GM10248 (cell line): ENCODE measurements around the gene SMAD3.

Experiments
- CTCF ChIA-PET: fragments of 300-600 bp; sonication (Branson Sonifier 250); formaldehyde crosslinking; extraction: SDS; loops from one replicate; lab custom pipeline; 2021; ENCODE audit warnings: antibody characterized with exemption; lab: Yijun Ruan, JAX
- POLR2A ChIA-PET: fragments of 350-650 bp; sonication (Branson Sonifier 250); formaldehyde crosslinking; extraction: SDS; loops from one replicate; lab custom pipeline; 2020; ENCODE audit warnings: antibody characterized with exemption; lab: Yijun Ruan, JAX
- DNase-seq: peaks from one replicate; pipeline ENCODE4 v3.0.0; 2012; ENCODE audit errors: extremely low spot score
- TF ChIP-seq, protein P1 (sequence below): IDR thresholded peaks from 2 replicates; pipeline ENCODE4 v1.5.1; 2012; ENCODE audit warnings: mild to moderate bottlenecking, low read depth; ENCODE audit errors: extremely low read depth, missing control alignments, control extremely low read depth

Gene SMAD3

DNA sequence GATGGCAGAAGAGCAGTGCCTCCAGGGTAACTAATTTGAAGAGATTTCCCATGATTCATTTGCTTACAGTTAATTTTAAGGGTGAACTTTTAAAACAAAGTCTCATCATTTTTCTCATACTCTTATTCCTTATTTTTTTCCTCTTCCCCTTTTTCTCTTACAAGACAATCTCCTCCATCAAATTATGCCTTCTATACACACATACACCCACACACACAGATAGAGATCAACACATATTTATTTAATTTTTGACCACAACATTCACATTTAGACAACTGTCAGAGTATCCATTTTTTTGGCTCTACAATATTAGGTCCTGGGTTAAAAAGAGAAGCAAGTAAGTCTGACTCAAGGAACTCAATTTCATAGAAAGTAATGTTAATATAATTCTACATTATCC lies 151.5 kb downstream of the SMAD3 start:
- TF ChIP-seq, protein P1, sequence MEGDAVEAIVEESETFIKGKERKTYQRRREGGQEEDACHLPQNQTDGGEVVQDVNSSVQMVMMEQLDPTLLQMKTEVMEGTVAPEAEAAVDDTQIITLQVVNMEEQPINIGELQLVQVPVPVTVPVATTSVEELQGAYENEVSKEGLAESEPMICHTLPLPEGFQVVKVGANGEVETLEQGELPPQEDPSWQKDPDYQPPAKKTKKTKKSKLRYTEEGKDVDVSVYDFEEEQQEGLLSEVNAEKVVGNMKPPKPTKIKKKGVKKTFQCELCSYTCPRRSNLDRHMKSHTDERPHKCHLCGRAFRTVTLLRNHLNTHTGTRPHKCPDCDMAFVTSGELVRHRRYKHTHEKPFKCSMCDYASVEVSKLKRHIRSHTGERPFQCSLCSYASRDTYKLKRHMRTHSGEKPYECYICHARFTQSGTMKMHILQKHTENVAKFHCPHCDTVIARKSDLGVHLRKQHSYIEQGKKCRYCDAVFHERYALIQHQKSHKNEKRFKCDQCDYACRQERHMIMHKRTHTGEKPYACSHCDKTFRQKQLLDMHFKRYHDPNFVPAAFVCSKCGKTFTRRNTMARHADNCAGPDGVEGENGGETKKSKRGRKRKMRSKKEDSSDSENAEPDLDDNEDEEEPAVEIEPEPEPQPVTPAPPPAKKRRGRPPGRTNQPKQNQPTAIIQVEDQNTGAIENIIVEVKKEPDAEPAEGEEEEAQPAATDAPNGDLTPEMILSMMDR, result no peak
- DNase-seq, result no peak
- POLR2A ChIA-PET, result no interaction called here
- CTCF ChIA-PET, result no interaction called here

DNA sequence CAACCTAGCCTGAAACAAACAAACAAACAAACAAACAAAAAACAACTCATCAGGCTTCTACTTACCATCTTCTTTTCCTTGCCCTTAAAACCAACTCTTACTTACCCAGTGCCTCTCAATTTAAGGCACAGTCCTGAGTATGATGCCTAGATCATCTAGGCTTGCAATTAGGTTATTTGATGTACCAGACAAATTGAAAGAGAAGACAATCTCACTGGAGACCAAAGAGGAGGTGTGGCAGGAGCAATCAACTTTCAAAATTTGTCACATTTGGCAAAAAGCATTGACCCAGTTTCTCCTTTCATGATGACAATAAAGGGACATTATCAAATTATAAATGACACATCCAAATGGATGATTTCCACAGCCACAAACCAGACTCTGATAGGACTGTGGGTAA lies 153.0 kb downstream of the SMAD3 start:
- ChIA-PET POLR2A (no interaction called here), CTCF (interaction anchor here (1.1 to 1.2 kb wide), 2 partner anchors 10 to 21 kb away, joined by 3 to 4 read pairs; no protein-coding TSS in a partner anchor)
- DNase-seq, result no peak
- TF ChIP-seq, protein P1, result no peak

DNA sequence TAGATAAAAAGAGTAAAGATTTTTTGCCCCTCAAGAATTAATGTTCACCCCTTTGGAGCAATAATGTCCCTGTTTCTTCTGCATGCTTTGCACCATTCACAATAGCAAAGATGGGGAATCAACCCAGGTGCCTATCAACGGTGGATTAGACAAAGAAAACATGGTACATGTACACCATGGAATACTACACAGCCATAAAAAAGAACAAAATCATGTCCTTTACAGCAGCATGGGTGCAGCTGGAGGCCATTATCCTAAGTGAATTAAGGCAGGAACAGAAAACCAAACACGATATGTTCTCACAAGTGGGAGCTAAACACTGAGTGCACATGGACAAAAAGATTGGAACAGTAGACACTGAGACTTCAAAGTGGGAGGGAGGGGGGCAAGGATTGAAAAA lies 153.9 kb downstream of the SMAD3 start:
- ChIA-PET POLR2A (no interaction called here), CTCF (interaction anchor here (1.1 kb wide), 1 partner anchor 20 kb away, joined by 4 read pairs; no protein-coding TSS in a partner anchor)
- DNase-seq, result no peak

DNA sequence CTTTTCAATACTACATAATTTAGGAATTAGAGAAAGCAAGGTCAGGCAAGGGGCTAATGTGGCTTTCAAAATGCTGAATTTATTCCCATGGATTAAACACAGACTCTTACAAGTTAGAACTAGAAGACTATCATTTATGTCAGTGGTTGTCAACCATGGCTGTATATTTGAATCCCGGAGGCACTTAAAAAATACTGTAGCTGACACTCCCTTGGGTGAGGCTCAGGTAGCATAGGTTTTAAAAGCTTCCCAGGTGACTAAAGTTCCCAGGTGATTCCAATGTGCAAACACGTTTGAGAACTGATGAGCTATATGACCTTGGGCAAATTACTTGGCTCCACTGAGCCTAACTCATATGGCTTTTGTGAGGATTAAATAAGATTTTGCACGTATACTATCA lies 159.5 kb downstream of the SMAD3 start:
- CTCF ChIA-PET, result no interaction called here
- TF ChIP-seq, protein P1, result no peak
- no peak for DNase-seq
- POLR2A ChIA-PET, result no interaction called here

More for the DNA sequence above, 153.9 kb downstream of the SMAD3 start:
- TF ChIP-seq, protein P1, result no peak

DNA sequence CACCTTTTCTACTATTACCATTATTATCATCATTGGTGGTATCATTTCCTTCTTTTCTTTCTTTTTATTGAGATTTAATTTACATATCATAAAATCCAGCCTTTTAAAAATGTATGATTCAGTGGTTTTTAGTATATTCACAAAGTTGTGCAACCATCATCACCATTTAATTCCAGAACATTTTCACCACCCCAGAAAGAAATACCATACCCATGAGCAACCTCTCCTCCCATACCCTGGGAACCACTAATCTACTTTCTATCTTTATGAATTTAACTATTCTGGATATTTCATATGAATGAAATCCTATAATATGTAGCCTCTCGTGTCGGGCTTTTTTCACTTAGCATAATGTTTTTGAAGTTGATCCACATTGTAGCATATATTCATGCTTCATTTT lies 159.9 kb downstream of the SMAD3 start:
- ChIA-PET POLR2A (no interaction called here), CTCF (no interaction called here)
- DNase-seq, result no peak

DNA sequence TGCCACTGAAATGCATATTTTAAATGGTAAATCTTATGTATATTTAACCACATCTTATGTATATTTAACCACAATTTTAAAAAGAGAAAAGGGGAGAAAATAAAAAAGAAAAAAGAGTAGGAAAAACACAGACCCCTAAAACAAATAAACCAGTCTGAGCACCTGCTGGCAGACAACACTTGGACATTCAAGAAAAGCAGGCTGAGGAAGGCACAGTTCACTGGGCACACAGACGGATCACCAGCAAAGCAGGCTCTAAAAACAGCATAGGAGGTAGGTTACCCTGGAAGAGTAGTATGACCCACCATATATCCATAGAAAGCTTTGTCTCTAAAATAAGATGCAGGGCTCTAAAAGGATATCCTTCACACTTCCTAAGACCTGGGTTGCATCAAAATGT lies 162.0 kb downstream of the SMAD3 start:
- TF ChIP-seq, protein P1, result no peak
- ChIA-PET CTCF (interaction anchor here (0.8 kb wide), 1 partner anchor 12 kb away, joined by 4 read pairs; no protein-coding TSS in a partner anchor), POLR2A (no interaction called here)
- no peak for DNase-seq

More for the DNA sequence above, 159.9 kb downstream of the SMAD3 start:
- TF ChIP-seq, protein P1, result no peak
